Activated gamma-delta T cell treated with anti-CD3 and anti-CD28 coated beads, Interleukin-2, amount 50 U/mL, for 16 hours (primary cell): ENCODE results near the gene FMN1.
"Not testable (repeated sequence)": the region's sequence is repeated elsewhere in the genome, so short reads cannot be mapped to it uniquely, and the experiment has no call there.

ENCODE experiments used
- DNase-seq: peaks from one replicate; pipeline ENCODE4 v3.0.0-alpha.2; 2020; ENCODE audit warnings: low read depth

Gene FMN1

DNA sequence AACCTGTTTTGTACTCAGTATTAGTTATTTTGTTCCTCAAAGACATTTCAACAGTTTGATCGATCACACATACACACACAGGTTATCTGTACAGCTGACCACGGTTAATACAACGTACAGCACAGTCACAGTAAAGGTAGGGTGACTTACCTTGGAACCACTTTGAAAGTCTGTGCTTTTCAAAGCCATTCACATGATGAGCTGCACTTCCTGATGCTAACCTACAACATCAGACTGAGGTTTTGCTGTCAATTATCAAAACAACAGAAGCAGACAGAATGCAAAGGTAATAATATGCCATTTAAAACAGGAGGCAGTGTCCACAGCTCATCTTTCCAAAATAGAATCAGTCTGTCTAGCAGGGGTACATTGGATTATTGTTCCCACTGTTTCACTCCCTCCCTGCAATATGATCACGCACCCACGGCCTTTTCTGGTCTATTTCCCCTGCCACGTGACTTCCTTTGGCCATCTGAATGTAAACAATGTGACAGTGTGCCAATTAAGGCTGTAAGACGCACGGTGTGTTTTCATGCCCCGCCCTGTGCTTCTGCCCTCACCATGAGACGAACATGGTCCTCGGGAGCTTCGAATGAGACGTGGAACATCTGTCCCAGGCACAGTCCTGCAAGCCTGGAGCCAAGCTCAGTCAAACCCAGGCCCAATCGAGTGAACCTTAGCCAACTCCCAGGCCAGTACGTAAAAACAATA is 102.4 kb downstream of the FMN1 start:
- no peak for DNase-seq

GRCh38 chr15:33089878-33090757 is 104.4 kb downstream of the FMN1 start:
- DNase-seq = no peak

GRCh38 chr15:33089165-33089877 is 105.2 kb downstream of the FMN1 start:
- DNase-seq = no peak

- DNase-seq = no peak
These were observed 107.9 kb downstream of the FMN1 start for GRCh38 chr15:33086500-33087121.

DNA sequence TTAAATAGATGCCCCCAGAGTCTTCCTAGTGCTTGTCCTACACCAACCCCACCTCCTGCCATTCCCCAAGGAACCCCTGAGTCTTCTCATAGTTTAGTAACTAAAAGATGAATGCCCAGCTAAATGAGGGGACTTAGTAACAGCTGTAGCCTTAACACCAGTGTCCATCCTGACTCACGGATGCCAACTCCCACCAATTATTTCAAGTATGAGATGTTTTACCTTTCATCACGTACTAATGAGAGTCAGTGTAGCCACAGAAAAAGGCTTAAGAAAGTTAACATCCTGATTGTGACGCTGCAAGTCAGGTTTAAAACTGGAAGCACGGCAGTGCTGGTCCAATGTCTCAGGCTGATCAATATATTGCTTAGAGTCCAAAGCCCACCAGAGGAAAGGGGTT is 109.9 kb downstream of the FMN1 start:
- DNase-seq = no peak

GRCh38 chr15:33083232-33084081 is 111.1 kb downstream of the FMN1 start:
- no peak for DNase-seq

DNA sequence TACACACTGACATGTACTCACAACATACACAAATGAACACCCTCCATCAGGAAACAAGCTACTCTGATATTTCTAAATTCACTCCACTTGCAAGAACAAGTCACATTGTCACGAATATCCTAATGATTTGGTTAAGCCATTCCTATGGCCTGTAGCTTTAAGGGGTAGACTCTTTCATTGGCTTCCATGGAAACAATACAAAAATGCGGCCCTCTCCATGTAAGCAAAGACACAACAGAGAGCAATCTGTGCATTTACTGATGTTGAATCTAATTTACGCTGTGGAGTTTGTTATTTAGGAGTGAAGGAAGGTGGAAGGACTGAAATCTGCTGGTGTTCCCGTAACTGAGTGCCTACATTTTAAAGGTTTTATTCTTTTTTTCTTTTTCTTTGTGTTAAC is 114.5 kb downstream of the FMN1 start:
- no peak for DNase-seq

DNA sequence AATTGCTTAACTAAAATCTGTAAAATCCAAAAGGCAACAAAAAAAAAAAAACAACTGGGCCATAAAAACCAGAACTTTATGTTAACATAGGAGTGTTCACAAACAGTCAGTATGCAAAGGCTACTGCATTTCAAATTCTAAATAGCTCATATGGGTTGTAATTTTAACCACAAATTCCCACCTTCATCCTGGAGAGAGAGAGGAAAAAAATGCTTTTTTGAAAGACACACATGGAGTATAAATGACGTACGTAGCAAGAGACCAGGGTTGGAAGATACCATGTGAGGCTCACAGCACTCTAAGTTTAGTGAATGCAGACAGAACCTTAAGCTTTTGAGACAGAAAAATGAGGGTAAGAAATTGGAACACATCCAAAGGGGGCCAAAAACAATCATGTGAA is 115.9 kb downstream of the FMN1 start:
- DNase-seq = no peak

DNA sequence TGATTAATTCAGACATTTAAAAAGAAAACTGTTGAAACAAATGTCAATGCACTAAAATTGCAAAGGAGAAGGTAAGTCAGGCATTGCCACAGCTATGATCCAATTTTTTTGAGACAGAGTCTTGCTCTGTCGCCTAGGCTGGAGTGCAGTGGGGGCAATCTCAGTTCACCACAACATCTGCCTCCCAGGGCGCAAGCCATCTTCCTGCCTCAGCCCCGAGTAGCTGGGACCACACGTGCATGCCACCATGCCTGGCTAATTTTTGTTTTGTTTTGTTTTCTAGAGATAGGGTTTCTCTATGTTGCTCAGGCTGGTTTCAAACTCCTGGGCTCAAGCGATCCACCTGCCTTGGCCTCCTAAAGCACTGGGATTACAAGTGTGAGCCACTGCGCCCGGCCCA is 117.6 kb downstream of the FMN1 start:
- no peak for DNase-seq

GRCh38 chr15:33074942-33075341 is 119.6 kb downstream of the FMN1 start:
- DNase-seq = no peak

DNA sequence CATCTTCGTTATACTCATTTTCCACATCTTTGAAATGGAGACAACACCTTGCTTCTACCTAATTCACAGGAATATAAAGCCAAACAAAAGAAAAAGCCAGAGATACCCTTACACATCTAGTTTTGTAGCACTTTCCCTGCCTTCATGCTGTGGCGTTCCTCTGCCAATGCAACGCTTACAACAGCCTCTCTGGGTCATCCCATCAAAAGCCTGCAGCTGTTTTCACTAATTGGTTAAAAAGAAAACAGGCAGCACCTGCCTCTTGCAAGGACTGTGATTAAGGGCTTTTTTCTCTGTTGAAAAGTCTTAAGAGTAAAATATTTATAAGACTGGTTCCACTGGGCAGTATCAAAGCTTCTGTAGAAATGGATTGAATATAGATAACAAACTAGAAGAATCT is 120.3 kb downstream of the FMN1 start:
- no peak for DNase-seq

DNA sequence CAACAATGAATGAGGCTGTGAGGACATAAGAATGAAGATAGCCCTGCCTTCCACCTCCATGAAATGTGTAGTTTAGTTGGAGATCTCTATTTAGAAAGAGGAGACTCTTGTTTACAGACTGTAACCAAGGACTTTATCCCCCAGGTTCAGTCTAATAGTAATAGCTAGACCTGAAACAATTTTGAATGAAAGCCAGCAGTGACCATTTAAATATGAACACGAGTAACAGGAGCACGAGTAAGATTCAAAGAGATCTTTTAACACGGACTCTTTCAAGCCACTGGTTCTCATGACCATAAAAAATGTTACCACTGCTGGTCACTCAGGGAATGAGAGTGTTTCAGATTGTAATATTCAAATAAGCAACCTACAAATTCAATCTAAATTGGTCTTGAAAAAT is 123.1 kb downstream of the FMN1 start:
- DNase-seq = no peak

DNA sequence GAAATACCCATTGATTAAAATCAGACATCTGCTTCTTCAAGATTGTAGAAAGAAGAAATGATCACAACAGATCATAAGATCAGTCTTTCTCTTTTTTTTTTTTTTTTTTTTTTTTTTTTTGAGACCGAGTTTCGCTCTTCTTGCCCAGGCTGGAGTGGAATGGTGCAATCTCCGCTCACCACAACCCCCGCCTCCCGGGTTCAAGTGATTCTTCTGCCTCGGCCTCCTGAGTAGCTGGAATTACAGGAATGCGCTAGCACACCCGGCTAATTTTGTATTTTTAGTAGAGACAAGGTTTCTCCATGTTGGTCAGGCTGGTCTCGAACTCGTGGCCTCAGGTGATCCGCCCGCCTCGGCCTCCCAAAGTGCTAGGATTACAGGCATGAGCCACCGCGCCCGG is 124.6 kb downstream of the FMN1 start:
- DNase-seq = not testable (repeated sequence)

- no peak for DNase-seq
These were observed 125.4 kb downstream of the FMN1 start for GRCh38 chr15:33069161-33069560.

- no peak for DNase-seq
These were observed 126.0 kb downstream of the FMN1 start for GRCh38 chr15:33068511-33068990.

DNA sequence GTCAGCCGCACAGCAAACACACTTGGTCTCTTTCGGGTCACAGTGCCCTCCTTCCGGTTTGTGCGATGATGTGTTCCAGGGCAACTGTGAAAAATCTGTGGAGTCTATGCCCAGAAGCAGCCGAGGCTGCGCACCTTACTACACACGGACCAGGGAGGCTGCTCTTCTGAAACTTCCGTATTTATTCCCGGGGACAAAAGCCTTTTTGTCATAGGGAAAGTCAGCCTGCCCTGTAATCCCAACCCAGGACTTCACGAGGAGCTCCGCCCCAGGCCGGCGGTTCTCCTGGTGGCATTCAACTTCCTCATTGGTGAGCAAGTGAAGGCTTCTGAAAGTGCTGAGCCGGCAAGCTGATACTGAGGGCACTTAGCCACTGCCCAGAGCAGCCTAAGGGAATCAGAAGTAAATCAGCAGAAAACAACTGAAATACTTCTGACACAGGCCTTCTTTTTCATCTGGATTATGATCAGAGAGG is 126.5 kb downstream of the FMN1 start:
- no peak for DNase-seq

- no peak for DNase-seq
These were observed 127.1 kb downstream of the FMN1 start for GRCh38 chr15:33067456-33067855.

- DNase-seq = no peak
These were observed 127.9 kb downstream of the FMN1 start for GRCh38 chr15:33066584-33066983.

GRCh38 chr15:33064878-33065277 is 129.6 kb downstream of the FMN1 start:
- DNase-seq = no peak

DNA sequence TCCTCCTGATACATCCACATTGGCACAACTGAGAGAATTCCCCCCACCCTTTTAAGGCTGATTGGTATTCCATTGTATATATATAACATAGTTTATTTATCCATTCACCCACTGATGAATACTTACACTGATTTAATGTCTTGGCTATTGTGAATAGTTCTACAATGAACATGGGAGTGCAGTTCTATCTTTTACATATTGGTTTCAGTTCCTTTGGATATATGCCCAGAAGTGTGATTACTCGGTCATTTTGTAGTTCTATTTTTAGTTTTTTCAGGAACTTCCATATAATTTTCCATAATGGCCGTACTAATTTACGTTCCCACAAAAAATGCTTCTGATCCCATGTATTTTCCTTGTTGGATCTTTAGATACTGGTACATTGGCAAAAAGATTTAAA is 135.3 kb downstream of the FMN1 start:
- DNase-seq = no peak

- no peak for DNase-seq
These were observed 136.7 kb downstream of the FMN1 start for GRCh38 chr15:33057845-33058244.
